ENCODE results near the gene IDI2.

DNA sequence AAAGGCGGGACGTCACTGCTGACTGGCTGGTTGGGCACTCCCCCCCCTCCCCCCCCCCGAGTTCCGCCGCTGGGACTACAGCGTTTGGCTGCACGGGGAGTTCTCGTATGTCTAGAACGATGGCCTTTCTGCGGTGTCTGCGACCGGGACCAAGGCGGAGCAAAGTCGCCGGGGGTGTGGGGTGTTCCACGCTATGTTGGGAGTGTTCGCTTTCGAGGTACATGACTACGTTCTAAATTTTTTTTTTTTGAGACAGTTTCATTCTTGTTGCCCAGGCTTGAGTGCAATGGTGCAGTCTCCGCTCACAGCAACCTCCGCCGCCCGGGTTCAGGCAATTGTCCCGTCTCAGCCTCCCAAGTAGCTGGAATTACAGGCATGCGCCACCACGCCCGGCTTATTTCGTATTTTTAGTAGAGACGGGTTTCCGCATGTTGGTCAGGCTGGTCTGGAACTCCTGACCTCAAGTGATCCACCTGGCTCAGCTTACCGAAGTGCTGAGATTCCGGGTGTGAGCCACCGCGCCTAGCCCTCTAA is 23.8 kb upstream of the IDI2 start:
- no peak for TF ChIP-seq POLR2A (IDR thresholded peaks at IDR 0.05; ENCODE audit: low read depth)
- TF ChIP-seq, protein P1, sequence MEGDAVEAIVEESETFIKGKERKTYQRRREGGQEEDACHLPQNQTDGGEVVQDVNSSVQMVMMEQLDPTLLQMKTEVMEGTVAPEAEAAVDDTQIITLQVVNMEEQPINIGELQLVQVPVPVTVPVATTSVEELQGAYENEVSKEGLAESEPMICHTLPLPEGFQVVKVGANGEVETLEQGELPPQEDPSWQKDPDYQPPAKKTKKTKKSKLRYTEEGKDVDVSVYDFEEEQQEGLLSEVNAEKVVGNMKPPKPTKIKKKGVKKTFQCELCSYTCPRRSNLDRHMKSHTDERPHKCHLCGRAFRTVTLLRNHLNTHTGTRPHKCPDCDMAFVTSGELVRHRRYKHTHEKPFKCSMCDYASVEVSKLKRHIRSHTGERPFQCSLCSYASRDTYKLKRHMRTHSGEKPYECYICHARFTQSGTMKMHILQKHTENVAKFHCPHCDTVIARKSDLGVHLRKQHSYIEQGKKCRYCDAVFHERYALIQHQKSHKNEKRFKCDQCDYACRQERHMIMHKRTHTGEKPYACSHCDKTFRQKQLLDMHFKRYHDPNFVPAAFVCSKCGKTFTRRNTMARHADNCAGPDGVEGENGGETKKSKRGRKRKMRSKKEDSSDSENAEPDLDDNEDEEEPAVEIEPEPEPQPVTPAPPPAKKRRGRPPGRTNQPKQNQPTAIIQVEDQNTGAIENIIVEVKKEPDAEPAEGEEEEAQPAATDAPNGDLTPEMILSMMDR (IDR thresholded peaks at IDR 0.05) = no peak
